K562 (cell line): ENCODE data around the gene RRAS. TPM values are rescaled to one million over a fixed set of nuclear protein-coding genes. Genes with fewer than 3 reads are reported as not detected.

Experiments
- CBX1 ChIP-seq: sonication (generic); IDR thresholded peaks from 2 replicates; pipeline ENCODE4 v1.6.1; 2016; ENCODE audit warnings: antibody characterized with exemption, low read depth, mild to moderate bottlenecking
- DDX20 ChIP-seq: fragments of 450-650 bp; IDR thresholded peaks from 2 replicates; pipeline ENCODE4 v1.6.1; 2016; ENCODE audit warnings: missing genetic modification characterization, low read depth, mild to moderate bottlenecking, missing compliant biosample characterization, moderate library complexity
- DIDO1 ChIP-seq: fragments of 450-650 bp; IDR thresholded peaks from 2 replicates; pipeline ENCODE4 v1.6.1; 2016; ENCODE audit warnings: low read depth, missing biosample characterization, missing genetic modification characterization
- ESRRA ChIP-seq: fragments of 450-650 bp; IDR thresholded peaks from 2 replicates; pipeline ENCODE4 v1.6.1; 2014; ENCODE audit warnings: low read depth, mild to moderate bottlenecking, moderate library complexity, borderline replicate concordance
- MAFG ChIP-seq: fragments of 450-650 bp; conservative IDR thresholded peaks from 2 replicates; pipeline ENCODE4 v1.6.1; 2016; ENCODE audit warnings: missing genetic modification characterization, missing compliant biosample characterization
- NFIC ChIP-seq: fragments of 450-650 bp; IDR thresholded peaks from 2 replicates; pipeline ENCODE4 v1.6.1; 2017; ENCODE audit warnings: mild to moderate bottlenecking, inconsistent platforms
- RBM15 ChIP-seq: fragments of 200-400 bp; formaldehyde crosslinking; IDR thresholded peaks from 2 replicates; pipeline ENCODE4 v1.6.1; 2018; ENCODE audit warnings: mild to moderate bottlenecking, low read length, moderate library complexity; ENCODE audit not compliant: insufficient read depth
- SIX5 ChIP-seq, 2 experiments: IDR thresholded peaks; 2 replicates each; pipeline ENCODE4 v1.6.1; 2011; ENCODE audit warnings: low read length in 2 of 2, borderline replicate concordance in 1 of 2, low read depth in 1 of 2, mild to moderate bottlenecking in 1 of 2, moderate library complexity in 1 of 2; ENCODE audit not compliant: insufficient read depth in 1 of 2
- polyA plus RNA-seq, 8 experiments: library from polyadenylated mRNA; depleted of rRNA in 4 of 8; stranded (reverse) in 5 of 8; unstranded in 3 of 8; fragments of >200 nt; fragmentation: Nextera tagmentation in 2 of 8; fragmentation: Illumina TruSeq in 1 of 8; extraction: Ambion mirVana in 2 of 8; extraction: Trizol in 1 of 8; gene quantifications; 2 replicates each; pipeline versions ENCODE4 v1.2.1 to v1.2.3, GENCODE V29; 2011 to 2014; ENCODE audit warnings: inconsistent platforms in 1 of 8, missing spikeins in 1 of 8
- total RNA-seq, 7 experiments: library from RNA; depleted of rRNA in 6 of 7; stranded (reverse); fragments of >200 nt in 6 of 7; fragmentation: Illumina TruSeq in 2 of 7; extraction: Trizol in 2 of 7; gene quantifications; 2 replicates each; pipeline versions ENCODE4 v1.2.1 to v1.2.3, GENCODE V29; 2011 to 2021; ENCODE audit warnings: low replicate concordance in 1 of 7
- TF ChIP-seq, protein P1 (sequence below): fragments of 250-450 bp; sonication (Bioruptor Pico); IDR thresholded peaks from 2 replicates; pipeline ENCODE4 v1.8.0; 2022; ENCODE audit warnings: inconsistent platforms
- TF ChIP-seq, protein P2 (sequence below): sonication (generic); formaldehyde crosslinking; IDR thresholded peaks from 2 replicates; pipeline ENCODE4 v1.8.0; 2022; ENCODE audit warnings: missing genetic modification reagents, mild to moderate bottlenecking, borderline replicate concordance
- TF ChIP-seq, protein P3 (sequence below): fragments of 450-650 bp; IDR thresholded peaks from 2 replicates; pipeline ENCODE4 v1.6.1; 2016; ENCODE audit warnings: missing biosample characterization, missing genetic modification characterization
- TF ChIP-seq, protein P4 (sequence below): IDR thresholded peaks from 3 replicates; pipeline ENCODE4 v1.6.1; 2011; ENCODE audit warnings: borderline replicate concordance, mild to moderate bottlenecking, moderate library complexity; ENCODE audit not compliant: insufficient read length; ENCODE audit errors: extremely low read depth
- TF ChIP-seq, protein P5 (sequence below): fragments of 450-650 bp; formaldehyde crosslinking; IDR thresholded peaks from 2 replicates; pipeline ENCODE4 v1.4.0; 2020; ENCODE audit warnings: mild to moderate bottlenecking, moderate library complexity
- TF ChIP-seq, protein P6 (sequence below): sonication (generic); formaldehyde crosslinking; IDR thresholded peaks from 2 replicates; pipeline ENCODE4 v1.8.0; 2023; ENCODE audit warnings: mild to moderate bottlenecking, missing genetic modification reagents
- TF ChIP-seq, protein P7 (sequence below): fragments of 450-650 bp; formaldehyde crosslinking; IDR thresholded peaks from 2 replicates; pipeline ENCODE4 v1.4.0; 2022; ENCODE audit warnings: missing genetic modification characterization

Gene RRAS
- total and polyA plus RNA-seq, 9 of the 15 experiments (the other 6 are each of a cell fraction or from before 2014, with no cell fraction given): 0.70 to 17.3 (median 8.2) TPM

DNA sequence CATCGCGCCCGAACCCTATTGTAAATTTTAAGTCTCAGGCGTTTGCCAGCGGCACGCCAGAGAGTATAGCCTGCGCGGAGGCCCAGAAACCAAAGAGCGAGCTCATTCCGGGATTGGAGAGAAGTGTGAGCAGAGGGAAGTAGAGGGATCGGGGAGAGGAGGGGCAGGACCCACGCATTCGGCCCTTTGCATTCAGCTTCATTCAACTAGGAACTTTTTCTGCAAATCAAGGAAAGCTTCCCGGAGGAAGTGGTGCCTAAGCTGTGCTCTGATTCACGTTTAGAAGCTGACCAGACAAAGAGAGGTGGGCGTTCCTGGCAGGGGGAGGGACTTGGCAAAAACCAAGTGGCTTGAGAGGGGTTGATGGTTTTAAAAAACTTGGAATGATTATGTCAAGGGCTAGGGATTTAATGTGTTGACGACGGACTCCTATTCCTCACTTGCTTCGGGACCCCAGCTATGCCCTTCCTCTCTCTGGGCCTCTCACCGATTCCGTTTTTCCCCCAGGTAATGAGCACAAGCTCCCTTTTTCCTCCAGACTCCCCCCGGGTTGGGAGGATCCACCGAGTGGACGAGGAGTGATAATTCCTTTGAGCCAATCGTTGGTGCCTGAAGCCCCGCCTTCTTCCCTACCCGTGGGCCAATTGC is 36.3 kb upstream of the RRAS start (continued):
- TF ChIP-seq, protein P1, sequence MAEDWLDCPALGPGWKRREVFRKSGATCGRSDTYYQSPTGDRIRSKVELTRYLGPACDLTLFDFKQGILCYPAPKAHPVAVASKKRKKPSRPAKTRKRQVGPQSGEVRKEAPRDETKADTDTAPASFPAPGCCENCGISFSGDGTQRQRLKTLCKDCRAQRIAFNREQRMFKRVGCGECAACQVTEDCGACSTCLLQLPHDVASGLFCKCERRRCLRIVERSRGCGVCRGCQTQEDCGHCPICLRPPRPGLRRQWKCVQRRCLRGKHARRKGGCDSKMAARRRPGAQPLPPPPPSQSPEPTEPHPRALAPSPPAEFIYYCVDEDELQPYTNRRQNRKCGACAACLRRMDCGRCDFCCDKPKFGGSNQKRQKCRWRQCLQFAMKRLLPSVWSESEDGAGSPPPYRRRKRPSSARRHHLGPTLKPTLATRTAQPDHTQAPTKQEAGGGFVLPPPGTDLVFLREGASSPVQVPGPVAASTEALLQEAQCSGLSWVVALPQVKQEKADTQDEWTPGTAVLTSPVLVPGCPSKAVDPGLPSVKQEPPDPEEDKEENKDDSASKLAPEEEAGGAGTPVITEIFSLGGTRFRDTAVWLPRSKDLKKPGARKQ (CRISPR knock-in tag): no peak
- peak; percentile 87 for TF ChIP-seq CBX1
- TF ChIP-seq NFIC: peak; percentile 43
- 0 out of 2 replicates have a peak, but pooled peaks have one; percentile 18 for TF ChIP-seq DIDO1 (tag)
- peak; percentile 35; the same call in 1 of the 2 replicates for TF ChIP-seq ESRRA
- TF ChIP-seq DDX20 (tag): no peak
- peak; percentile 24 to 35; a peak in 3 of 4 replicates for TF ChIP-seq SIX5 (IDR thresholded peaks at IDR 0.05; ENCODE audit: borderline replicate concordance in 1 of 2, insufficient read depth in 1 of 2, low read depth in 1 of 2, low read length in 2 of 2)
- TF ChIP-seq, protein P2, sequence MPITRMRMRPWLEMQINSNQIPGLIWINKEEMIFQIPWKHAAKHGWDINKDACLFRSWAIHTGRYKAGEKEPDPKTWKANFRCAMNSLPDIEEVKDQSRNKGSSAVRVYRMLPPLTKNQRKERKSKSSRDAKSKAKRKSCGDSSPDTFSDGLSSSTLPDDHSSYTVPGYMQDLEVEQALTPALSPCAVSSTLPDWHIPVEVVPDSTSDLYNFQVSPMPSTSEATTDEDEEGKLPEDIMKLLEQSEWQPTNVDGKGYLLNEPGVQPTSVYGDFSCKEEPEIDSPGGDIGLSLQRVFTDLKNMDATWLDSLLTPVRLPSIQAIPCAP (CRISPR knock-in tag): no peak
- 0 out of 2 replicates have a peak, but pooled peaks have one; percentile 39 for TF ChIP-seq MAFG (tag)
- TF ChIP-seq, protein P3, sequence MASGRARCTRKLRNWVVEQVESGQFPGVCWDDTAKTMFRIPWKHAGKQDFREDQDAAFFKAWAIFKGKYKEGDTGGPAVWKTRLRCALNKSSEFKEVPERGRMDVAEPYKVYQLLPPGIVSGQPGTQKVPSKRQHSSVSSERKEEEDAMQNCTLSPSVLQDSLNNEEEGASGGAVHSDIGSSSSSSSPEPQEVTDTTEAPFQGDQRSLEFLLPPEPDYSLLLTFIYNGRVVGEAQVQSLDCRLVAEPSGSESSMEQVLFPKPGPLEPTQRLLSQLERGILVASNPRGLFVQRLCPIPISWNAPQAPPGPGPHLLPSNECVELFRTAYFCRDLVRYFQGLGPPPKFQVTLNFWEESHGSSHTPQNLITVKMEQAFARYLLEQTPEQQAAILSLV (tag): no peak
- TF ChIP-seq, protein P4, sequence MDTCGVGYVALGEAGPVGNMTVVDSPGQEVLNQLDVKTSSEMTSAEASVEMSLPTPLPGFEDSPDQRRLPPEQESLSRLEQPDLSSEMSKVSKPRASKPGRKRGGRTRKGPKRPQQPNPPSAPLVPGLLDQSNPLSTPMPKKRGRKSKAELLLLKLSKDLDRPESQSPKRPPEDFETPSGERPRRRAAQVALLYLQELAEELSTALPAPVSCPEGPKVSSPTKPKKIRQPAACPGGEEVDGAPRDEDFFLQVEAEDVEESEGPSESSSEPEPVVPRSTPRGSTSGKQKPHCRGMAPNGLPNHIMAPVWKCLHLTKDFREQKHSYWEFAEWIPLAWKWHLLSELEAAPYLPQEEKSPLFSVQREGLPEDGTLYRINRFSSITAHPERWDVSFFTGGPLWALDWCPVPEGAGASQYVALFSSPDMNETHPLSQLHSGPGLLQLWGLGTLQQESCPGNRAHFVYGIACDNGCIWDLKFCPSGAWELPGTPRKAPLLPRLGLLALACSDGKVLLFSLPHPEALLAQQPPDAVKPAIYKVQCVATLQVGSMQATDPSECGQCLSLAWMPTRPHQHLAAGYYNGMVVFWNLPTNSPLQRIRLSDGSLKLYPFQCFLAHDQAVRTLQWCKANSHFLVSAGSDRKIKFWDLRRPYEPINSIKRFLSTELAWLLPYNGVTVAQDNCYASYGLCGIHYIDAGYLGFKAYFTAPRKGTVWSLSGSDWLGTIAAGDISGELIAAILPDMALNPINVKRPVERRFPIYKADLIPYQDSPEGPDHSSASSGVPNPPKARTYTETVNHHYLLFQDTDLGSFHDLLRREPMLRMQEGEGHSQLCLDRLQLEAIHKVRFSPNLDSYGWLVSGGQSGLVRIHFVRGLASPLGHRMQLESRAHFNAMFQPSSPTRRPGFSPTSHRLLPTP: peak; percentile 80
- no peak for TF ChIP-seq RBM15
- TF ChIP-seq, protein P5, sequence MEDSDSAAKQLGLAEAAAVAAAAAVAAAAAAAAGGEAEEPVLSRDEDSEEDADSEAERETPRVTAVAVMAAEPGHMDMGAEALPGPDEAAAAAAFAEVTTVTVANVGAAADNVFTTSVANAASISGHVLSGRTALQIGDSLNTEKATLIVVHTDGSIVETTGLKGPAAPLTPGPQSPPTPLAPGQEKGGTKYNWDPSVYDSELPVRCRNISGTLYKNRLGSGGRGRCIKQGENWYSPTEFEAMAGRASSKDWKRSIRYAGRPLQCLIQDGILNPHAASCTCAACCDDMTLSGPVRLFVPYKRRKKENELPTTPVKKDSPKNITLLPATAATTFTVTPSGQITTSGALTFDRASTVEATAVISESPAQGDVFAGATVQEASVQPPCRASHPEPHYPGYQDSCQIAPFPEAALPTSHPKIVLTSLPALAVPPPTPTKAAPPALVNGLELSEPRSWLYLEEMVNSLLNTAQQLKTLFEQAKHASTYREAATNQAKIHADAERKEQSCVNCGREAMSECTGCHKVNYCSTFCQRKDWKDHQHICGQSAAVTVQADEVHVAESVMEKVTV (CRISPR knock-in tag): no peak
- TF ChIP-seq, protein P6, sequence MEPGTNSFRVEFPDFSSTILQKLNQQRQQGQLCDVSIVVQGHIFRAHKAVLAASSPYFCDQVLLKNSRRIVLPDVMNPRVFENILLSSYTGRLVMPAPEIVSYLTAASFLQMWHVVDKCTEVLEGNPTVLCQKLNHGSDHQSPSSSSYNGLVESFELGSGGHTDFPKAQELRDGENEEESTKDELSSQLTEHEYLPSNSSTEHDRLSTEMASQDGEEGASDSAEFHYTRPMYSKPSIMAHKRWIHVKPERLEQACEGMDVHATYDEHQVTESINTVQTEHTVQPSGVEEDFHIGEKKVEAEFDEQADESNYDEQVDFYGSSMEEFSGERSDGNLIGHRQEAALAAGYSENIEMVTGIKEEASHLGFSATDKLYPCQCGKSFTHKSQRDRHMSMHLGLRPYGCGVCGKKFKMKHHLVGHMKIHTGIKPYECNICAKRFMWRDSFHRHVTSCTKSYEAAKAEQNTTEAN (CRISPR knock-in tag): no peak
- TF ChIP-seq, protein P7, sequence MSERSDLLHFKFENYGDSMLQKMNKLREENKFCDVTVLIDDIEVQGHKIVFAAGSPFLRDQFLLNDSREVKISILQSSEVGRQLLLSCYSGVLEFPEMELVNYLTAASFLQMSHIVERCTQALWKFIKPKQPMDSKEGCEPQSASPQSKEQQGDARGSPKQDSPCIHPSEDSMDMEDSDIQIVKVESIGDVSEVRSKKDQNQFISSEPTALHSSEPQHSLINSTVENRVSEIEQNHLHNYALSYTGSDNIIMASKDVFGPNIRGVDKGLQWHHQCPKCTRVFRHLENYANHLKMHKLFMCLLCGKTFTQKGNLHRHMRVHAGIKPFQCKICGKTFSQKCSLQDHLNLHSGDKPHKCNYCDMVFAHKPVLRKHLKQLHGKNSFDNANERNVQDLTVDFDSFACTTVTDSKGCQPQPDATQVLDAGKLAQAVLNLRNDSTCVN (CRISPR knock-in tag): no peak
